ENCODE measurements around the gene BSPRY.

- no peak for TF ChIP-seq CTCF (IDR thresholded peaks at IDR 0.05)
- TF ChIP-seq POLR2AphosphoS5 (IDR thresholded peaks at IDR 0.05; ENCODE audit: low read depth, low read length): no peak
- TF ChIP-seq SIN3A (IDR thresholded peaks at IDR 0.05; ENCODE audit: borderline replicate concordance, insufficient read depth, low read depth, low read length): no peak
- TF ChIP-seq TCF7L2 (IDR thresholded peaks at IDR 0.05; ENCODE audit: low read depth, low read length): no peak
- TF ChIP-seq REST (IDR thresholded peaks at IDR 0.05; ENCODE audit: insufficient read depth in 1 of 2, low read depth in 2 of 2, low read length in 1 of 2): no peak
Measured at GRCh38 chr9:113311961-113312360, 37.4 kb upstream of the BSPRY start.
